ENCODE measurements around the gene G6PC1. TPM values are rescaled to one million over a fixed set of nuclear protein-coding genes. Genes with fewer than 3 reads are reported as not detected.
"Not testable (repeated sequence)": the region's sequence is repeated elsewhere in the genome, so short reads cannot be mapped to it uniquely, and the experiment has no call there.

Gene G6PC1
- total RNA-seq, 1 donor, result not detected

DNA sequence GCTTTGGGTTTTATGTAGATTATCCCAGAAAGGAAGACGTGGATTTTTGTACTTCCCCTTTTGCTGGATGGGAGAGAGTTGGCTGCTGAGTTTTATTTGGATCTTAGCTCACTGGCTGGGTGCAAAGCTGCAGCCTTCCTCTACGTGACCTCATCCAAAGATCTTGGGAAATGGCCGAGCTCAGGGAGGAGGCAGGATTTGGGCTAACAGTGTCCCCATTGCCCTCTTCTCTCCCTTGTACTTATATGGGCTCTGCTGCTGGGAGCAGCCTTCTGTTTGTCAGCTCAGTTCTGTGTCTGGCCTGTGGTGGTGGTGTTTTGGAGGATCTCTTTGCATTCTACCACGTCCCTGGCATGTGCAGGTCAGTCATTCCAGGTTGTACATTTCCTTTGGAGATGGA, 47.6 kb upstream of the G6PC1 start:
- Histone ChIP-seq H3K79me2 (ENCODE audit: insufficient read depth, low read length) (no peaks in the 10 kb centered on the region), H3K9me3 (ENCODE audit: low read depth, low read length) (no peaks in the 10 kb centered on the region), H3K4me1 (ENCODE audit: insufficient read depth, low read length) (no peaks in the 10 kb centered on the region), H3K27ac (ENCODE audit: low read depth, low read length) (no peak overlapping the region), H3K4me3 (ENCODE audit: insufficient read depth, low read length) (no peak overlapping the region), H4K20me1 (ENCODE audit: insufficient read depth, low read length) (no peaks in the 10 kb centered on the region), H2AFZ (ENCODE audit: low read length) (no peak overlapping the region), H3K4me2 (ENCODE audit: insufficient read depth, low read length) (no peak overlapping the region), H3K36me3 (ENCODE audit: insufficient read depth, low read length) (no peaks in the 10 kb centered on the region), H3K27me3 (ENCODE audit: insufficient read depth, low read length) (peaks cover 21% of the 10 kb centered on the region)
- TF ChIP-seq, protein P1, sequence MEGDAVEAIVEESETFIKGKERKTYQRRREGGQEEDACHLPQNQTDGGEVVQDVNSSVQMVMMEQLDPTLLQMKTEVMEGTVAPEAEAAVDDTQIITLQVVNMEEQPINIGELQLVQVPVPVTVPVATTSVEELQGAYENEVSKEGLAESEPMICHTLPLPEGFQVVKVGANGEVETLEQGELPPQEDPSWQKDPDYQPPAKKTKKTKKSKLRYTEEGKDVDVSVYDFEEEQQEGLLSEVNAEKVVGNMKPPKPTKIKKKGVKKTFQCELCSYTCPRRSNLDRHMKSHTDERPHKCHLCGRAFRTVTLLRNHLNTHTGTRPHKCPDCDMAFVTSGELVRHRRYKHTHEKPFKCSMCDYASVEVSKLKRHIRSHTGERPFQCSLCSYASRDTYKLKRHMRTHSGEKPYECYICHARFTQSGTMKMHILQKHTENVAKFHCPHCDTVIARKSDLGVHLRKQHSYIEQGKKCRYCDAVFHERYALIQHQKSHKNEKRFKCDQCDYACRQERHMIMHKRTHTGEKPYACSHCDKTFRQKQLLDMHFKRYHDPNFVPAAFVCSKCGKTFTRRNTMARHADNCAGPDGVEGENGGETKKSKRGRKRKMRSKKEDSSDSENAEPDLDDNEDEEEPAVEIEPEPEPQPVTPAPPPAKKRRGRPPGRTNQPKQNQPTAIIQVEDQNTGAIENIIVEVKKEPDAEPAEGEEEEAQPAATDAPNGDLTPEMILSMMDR (IDR thresholded peaks at IDR 0.05; ENCODE audit: extremely low read depth, low read depth, low read length), result no peak
- no peak for DNase-seq (ENCODE audit: insufficient read length, low spot score, missing footprints)

DNA sequence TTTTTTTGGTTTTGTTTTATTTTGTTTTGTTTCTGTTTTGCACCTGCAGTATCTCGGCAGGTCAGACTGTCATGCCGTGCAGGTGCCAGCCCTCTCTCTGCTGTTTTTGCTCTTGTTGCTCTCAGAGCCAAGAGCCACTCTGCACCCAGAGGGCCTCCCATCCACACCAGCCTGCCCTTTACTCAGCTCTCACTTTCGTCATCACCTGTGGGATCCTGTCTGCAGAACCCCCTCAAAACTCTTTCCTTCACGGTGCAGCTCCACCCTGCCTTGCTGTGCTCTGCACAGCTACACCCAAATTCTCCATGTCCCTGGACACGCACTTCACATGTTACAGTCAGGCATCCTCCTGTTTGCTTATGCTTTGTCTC, 47.0 kb upstream of the G6PC1 start:
- no peak overlapping the region for H3K4me2 ChIP-seq (ENCODE audit: insufficient read depth, low read length)
- H2AFZ ChIP-seq (ENCODE audit: low read length), result no peak overlapping the region
- H3K9me3 ChIP-seq (ENCODE audit: low read depth, low read length), result no peaks in the 10 kb centered on the region
- no peak overlapping the region for H3K27ac ChIP-seq (ENCODE audit: low read depth, low read length)
- peaks cover 20% of the 10 kb centered on the region for H3K27me3 ChIP-seq (ENCODE audit: insufficient read depth, low read length)
- no peak overlapping the region for H3K4me3 ChIP-seq (ENCODE audit: insufficient read depth, low read length)
- H3K36me3 ChIP-seq (ENCODE audit: insufficient read depth, low read length), result no peaks in the 10 kb centered on the region
- H4K20me1 ChIP-seq (ENCODE audit: insufficient read depth, low read length), result no peaks in the 10 kb centered on the region
- DNase-seq (ENCODE audit: insufficient read length, low spot score, missing footprints), result no peak
- TF ChIP-seq, protein P1 (IDR thresholded peaks at IDR 0.05; ENCODE audit: extremely low read depth, low read depth, low read length), result no peak
- no peaks in the 10 kb centered on the region for H3K79me2 ChIP-seq (ENCODE audit: insufficient read depth, low read length)
- H3K4me1 ChIP-seq (ENCODE audit: insufficient read depth, low read length), result no peaks in the 10 kb centered on the region

DNA sequence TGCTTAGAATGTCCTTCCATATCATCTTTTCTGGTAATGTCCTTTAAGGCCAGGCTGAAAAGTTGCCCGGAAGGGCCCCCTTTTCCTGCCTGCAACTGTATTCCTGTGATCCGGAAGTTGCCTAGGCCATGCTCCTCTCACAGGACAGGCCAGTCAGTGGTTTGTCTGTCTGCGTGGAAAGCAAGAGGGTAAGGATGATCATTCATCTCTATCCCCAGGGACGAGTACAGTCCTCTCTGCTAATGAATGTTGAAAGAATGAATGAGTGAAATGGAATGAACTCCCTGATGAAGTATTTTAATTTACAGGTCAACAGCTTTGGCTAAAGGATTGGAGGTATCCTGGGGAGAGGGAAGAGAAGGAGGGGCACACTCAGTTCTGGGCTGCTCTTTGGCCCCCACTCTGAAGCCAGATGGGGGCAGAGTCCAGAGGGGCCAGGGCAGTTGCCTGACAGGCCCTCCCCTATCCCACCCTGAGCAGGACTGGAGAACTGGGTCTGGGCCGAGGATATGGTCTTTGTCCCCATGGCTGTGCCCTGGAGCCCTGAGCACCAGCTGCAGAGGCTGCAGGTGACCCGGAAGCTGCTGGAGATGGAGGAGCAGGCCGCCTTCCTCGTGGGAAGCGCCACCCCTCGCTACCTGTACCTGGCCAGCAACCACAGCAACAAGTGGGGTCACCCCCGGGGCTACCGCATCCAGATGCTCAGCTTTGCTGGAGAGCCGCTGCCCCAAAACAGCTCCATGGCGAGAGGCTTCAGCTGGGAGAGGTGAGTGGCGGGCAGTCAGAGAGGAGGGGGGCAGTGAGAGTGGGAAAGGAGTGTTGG, 46.4 kb upstream of the G6PC1 start:
- Histone ChIP-seq H3K27ac (ENCODE audit: low read depth, low read length) (no peak overlapping the region), H3K4me3 (ENCODE audit: insufficient read depth, low read length) (no peak overlapping the region), H3K79me2 (ENCODE audit: insufficient read depth, low read length) (no peaks in the 10 kb centered on the region), H3K36me3 (ENCODE audit: insufficient read depth, low read length) (no peaks in the 10 kb centered on the region), H3K9me3 (ENCODE audit: low read depth, low read length) (no peaks in the 10 kb centered on the region), H4K20me1 (ENCODE audit: insufficient read depth, low read length) (no peaks in the 10 kb centered on the region), H3K4me2 (ENCODE audit: insufficient read depth, low read length) (no peak overlapping the region), H2AFZ (ENCODE audit: low read length) (no peak overlapping the region), H3K27me3 (ENCODE audit: insufficient read depth, low read length) (peaks cover 15% of the 10 kb centered on the region), H3K4me1 (ENCODE audit: insufficient read depth, low read length) (no peaks in the 10 kb centered on the region)
- no peak for DNase-seq (ENCODE audit: insufficient read length, low spot score, missing footprints)
- TF ChIP-seq, protein P1 (IDR thresholded peaks at IDR 0.05; ENCODE audit: extremely low read depth, low read depth, low read length), result no peak

DNA sequence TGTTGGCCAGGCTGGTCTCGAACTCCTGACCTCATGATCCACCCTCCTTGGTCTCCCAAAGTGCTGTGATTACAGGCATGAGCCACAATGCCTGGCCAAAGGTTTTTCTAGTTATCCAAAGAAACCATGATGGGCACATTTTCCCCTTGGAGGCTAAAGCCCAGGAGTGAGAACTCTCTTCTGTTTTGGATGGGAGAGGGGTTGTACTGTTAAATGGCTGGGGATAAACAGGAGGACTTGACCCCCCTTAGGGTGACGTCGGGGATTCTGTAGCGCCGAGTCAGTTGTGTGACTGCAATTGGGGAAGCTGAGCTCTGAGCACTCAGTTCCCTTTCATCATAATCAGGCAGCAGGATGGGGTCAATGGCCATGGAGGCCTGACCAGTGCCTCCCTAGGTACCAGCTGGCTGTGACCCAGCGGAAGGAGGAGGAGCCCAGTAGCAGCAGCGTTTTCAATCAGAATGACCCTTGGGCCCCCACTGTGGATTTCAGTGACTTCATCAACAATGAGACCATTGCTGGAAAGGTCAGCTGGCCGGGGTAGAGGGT, 45.5 kb upstream of the G6PC1 start:
- Histone ChIP-seq H3K36me3 (ENCODE audit: insufficient read depth, low read length) (no peaks in the 10 kb centered on the region), H4K20me1 (ENCODE audit: insufficient read depth, low read length) (no peaks in the 10 kb centered on the region), H3K9me3 (ENCODE audit: low read depth, low read length) (no peaks in the 10 kb centered on the region), H3K27me3 (ENCODE audit: insufficient read depth, low read length) (peaks cover 6% of the 10 kb centered on the region), H3K4me3 (ENCODE audit: insufficient read depth, low read length) (no peak overlapping the region), H3K27ac (ENCODE audit: low read depth, low read length) (no peak overlapping the region), H3K4me1 (ENCODE audit: insufficient read depth, low read length) (no peaks in the 10 kb centered on the region), H3K4me2 (ENCODE audit: insufficient read depth, low read length) (no peak overlapping the region), H2AFZ (ENCODE audit: low read length) (no peak overlapping the region), H3K79me2 (ENCODE audit: insufficient read depth, low read length) (no peaks in the 10 kb centered on the region)
- TF ChIP-seq, protein P1 (IDR thresholded peaks at IDR 0.05; ENCODE audit: extremely low read depth, low read depth, low read length), result no peak
- no peak for DNase-seq (ENCODE audit: insufficient read length, low spot score, missing footprints)

DNA sequence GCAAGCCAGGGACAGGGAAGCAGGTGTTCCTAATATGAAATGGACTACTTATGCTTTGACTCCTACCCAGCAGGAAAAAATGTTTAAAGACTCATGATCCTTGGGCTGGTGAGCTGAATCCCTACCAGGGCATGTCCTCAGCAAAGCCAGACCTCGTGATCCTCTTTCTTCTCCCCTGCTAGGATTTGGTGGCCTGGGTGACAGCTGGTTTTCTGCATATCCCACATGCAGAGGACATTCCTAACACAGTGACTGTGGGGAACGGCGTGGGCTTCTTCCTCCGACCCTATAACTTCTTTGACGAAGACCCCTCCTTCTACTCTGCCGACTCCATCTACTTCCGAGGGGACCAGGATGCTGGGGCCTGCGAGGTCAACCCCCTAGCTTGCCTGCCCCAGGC, 44.5 kb upstream of the G6PC1 start:
- not testable (repeated sequence) for H3K27me3 ChIP-seq (ENCODE audit: insufficient read depth, low read length); H4K20me1 ChIP-seq (ENCODE audit: insufficient read depth, low read length); H3K27ac ChIP-seq (ENCODE audit: low read depth, low read length); H3K4me1 ChIP-seq (ENCODE audit: insufficient read depth, low read length); H2AFZ ChIP-seq (ENCODE audit: low read length); H3K36me3 ChIP-seq (ENCODE audit: insufficient read depth, low read length); H3K4me2 ChIP-seq (ENCODE audit: insufficient read depth, low read length); DNase-seq (ENCODE audit: insufficient read length, low spot score, missing footprints); H3K9me3 ChIP-seq (ENCODE audit: low read depth, low read length); H3K79me2 ChIP-seq (ENCODE audit: insufficient read depth, low read length); H3K4me3 ChIP-seq (ENCODE audit: insufficient read depth, low read length)

DNA sequence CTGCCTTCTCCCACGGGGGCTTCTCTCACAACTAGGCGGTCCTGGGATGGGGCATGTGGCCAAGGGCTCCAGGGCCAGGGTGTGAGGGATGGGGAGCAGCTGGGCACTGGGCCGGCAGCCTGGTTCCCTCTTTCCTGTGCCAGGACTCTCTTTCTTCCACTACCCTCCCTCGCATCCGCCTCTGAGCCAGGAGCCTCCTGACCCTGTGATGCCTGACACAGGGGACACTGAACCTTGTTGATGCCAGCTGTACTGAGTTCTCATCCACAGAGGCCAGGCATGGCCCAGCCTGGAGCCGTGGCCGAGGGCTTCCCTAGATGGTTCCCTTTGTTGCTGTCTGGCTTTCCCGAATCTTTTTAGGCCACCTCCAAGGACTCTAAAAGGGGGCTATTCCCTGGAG, 44.1 kb upstream of the G6PC1 start:
- not testable (repeated sequence) for H4K20me1 ChIP-seq (ENCODE audit: insufficient read depth, low read length); H3K4me2 ChIP-seq (ENCODE audit: insufficient read depth, low read length); H3K27ac ChIP-seq (ENCODE audit: low read depth, low read length); H2AFZ ChIP-seq (ENCODE audit: low read length); H3K36me3 ChIP-seq (ENCODE audit: insufficient read depth, low read length); H3K9me3 ChIP-seq (ENCODE audit: low read depth, low read length); H3K4me1 ChIP-seq (ENCODE audit: insufficient read depth, low read length); DNase-seq (ENCODE audit: insufficient read length, low spot score, missing footprints); H3K79me2 ChIP-seq (ENCODE audit: insufficient read depth, low read length); H3K4me3 ChIP-seq (ENCODE audit: insufficient read depth, low read length); H3K27me3 ChIP-seq (ENCODE audit: insufficient read depth, low read length)
